HUDEP-2 (cell line): ENCODE results near the gene SYDE2.
"Not testable (repeated sequence)": the region's sequence is repeated elsewhere in the genome, so short reads cannot be mapped to it uniquely, and the experiment has no call there.

Experiments used
- DNase-seq, 76 experiments: peaks; one replicate each; lab custom pipeline; 2025; ENCODE audit not compliant: unreplicated experiment in 76 of 76; lab: John Stamatoyannopoulos, UW

The SYDE2 gene

GRCh38 chr1:85216697-85217096, 15.9 kb upstream of the SYDE2 start:
- no peak for DNase-seq

- DNase-seq: no peak
These were observed 13.8 kb upstream of the SYDE2 start for GRCh38 chr1:85214654-85215053.

- DNase-seq: no peak
These were observed 7.7 kb upstream of the SYDE2 start for GRCh38 chr1:85208488-85208887.

- DNase-seq: no peak
These were observed 2.9 kb upstream of the SYDE2 start for GRCh38 chr1:85203573-85204171.

- no peak for DNase-seq
These were observed 2.0 kb upstream of the SYDE2 start for GRCh38 chr1:85202864-85203255.

- DNase-seq: no peak
These were observed 1.5 kb upstream of the SYDE2 start for GRCh38 chr1:85202092-85202863.

GRCh38 chr1:85201340-85202091, 700 bp upstream of the SYDE2 start:
- peak in 47 of 76 experiments; percentile 6 to 63 (median 37) for DNase-seq

GRCh38 chr1:85199667-85200462, 951 bp downstream of the SYDE2 start:
- peak in 9 of 76 experiments; percentile 1 to 38 (median 12) for DNase-seq

GRCh38 chr1:85198864-85199263, 2.0 kb downstream of the SYDE2 start:
- DNase-seq: no peak

GRCh38 chr1:85196358-85196757, 4.5 kb downstream of the SYDE2 start:
- DNase-seq: no peak

- no peak for DNase-seq
These were observed 5.1 kb downstream of the SYDE2 start for GRCh38 chr1:85195703-85196102.

- DNase-seq: not testable (repeated sequence)
These were observed 8.7 kb downstream of the SYDE2 start for GRCh38 chr1:85192129-85192528.

- DNase-seq: no peak
These were observed 11.7 kb downstream of the SYDE2 start for GRCh38 chr1:85189120-85189519.

- DNase-seq: no peak
These were observed 12.3 kb downstream of the SYDE2 start for GRCh38 chr1:85188530-85188929.

- DNase-seq: not testable (repeated sequence)
These were observed 13.8 kb downstream of the SYDE2 start for GRCh38 chr1:85187021-85187420.

GRCh38 chr1:85184245-85184644, 16.6 kb downstream of the SYDE2 start:
- DNase-seq: no peak

- no peak for DNase-seq
These were observed 18.1 kb downstream of the SYDE2 start for GRCh38 chr1:85182700-85183099.

GRCh38 chr1:85180869-85181268, 19.9 kb downstream of the SYDE2 start:
- no peak for DNase-seq

- no peak for DNase-seq
These were observed 21.3 kb downstream of the SYDE2 start for GRCh38 chr1:85179522-85179921.

GRCh38 chr1:85178396-85178795, 22.4 kb downstream of the SYDE2 start:
- DNase-seq: no peak

GRCh38 chr1:85174503-85174902, 26.3 kb downstream of the SYDE2 start:
- no peak for DNase-seq
